DMS153 treated with DMSO at 0.1 percent for 48 hours (cell line): ENCODE data around the gene ADAD2.

Experiments used
- DNase-seq: peaks from one replicate; lab custom pipeline; 2025; ENCODE audit not compliant: unreplicated experiment; lab: John Stamatoyannopoulos, UW

The ADAD2 gene

GRCh38 chr16:84245956-84246678, 55.2 kb downstream of the ADAD2 start:
- DNase-seq: no peak

- no peak for DNase-seq
Observed at GRCh38 chr16:84246679-84247077, 55.7 kb downstream of the ADAD2 start.
